GM04504 (cell line): ENCODE results near the gene MAGED2.
"Not testable (repeated sequence)": the region's sequence is repeated elsewhere in the genome, so short reads cannot be mapped to it uniquely, and the experiment has no call there.

Experiments used
- DNase-seq: peaks from one replicate; pipeline ENCODE4 v3.0.0-alpha.2; 2012; ENCODE audit warnings: low read depth

MAGED2 gene

DNA sequence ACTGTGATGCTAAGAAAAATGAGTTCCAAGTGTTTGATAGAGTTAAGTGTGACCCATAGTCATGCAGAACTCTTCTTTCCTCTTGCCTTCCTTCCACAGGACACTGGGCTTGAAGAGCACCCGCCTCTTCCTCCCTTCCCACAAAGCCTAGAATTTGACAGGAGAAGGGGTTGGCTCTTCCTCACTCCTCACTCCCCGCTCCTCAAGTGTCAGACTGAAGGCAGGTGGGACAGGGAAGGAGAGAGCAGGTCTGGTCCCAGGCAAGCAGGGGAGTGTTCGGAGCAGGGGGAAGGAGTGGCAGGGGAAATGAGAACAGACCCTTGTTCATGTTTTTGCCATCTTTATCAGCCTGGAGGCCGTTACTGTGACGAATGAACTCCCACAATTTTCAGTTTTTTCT is 10.7 kb downstream of the MAGED2 start:
- no peak for DNase-seq

- DNase-seq, result no peak
Observed at GRCh38 chrX:54819201-54819600, 11.7 kb downstream of the MAGED2 start.

GRCh38 chrX:54820737-54821136 is 13.2 kb downstream of the MAGED2 start:
- DNase-seq, result no peak

DNA sequence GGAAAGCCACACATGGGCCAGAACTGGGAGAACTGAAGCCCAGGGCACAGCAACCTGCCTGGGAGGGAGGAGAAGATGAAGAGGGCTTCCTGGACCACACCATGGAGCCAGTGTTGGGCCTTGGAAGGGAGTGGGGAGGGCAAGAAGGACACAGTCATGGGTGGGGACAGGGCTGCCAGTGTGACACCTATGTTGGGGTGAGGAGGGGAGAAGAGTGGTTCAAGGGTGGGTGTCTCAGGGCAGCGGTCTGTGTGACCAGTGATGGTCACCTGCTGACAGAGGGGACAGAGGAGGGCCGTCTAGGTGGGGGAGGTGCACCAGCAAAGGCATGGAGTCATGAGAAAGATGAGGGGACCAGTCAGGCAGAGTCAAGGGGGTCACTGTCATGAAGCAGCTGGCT is 13.8 kb downstream of the MAGED2 start:
- DNase-seq, result no peak

DNA sequence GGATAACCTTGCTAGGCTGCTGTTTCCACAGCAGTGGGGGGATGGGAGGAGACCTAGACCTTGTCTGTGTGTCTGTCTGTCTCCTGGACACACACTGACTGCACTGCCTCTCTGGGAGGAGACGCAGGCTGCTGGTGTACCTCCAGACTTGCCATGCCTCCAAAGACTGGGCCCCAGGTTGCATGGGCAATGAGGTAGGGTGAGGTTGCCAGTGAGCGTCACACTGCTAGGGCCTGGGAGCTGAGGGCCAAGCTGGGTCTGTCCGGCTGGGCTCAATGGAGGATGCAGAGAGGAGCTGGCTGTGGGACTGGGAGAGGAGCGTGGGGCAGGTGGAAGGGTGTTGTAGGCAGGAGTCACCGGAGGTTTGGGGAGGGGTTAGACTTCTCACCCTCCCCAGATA is 16.6 kb downstream of the MAGED2 start:
- DNase-seq, result no peak

GRCh38 chrX:54824722-54825121 is 17.2 kb downstream of the MAGED2 start:
- no peak for DNase-seq

GRCh38 chrX:54825716-54826438 is 18.3 kb downstream of the MAGED2 start:
- DNase-seq, result no peak

- DNase-seq, result no peak
Observed at GRCh38 chrX:54826598-54826997, 19.1 kb downstream of the MAGED2 start.

DNA sequence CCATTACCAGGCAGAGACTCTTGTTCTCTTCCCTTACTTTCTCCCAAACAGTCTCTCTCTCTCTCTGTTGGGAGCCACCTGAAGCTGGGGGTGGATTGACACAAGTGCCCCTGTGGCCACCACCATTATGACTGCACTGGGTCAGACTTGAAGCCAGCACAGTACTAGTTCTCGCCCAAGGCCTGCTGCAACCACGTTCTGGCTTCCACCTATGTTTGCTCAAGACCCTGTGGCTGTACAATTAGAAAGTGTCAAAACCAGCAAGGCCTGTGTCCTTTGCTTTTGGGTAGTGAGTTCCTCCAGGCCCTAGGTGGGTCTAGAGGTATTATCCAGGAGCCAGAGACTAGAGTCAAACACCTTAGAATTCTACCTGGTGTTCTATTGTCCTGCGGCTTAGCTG is 31.0 kb downstream of the MAGED2 start:
- no peak for DNase-seq

- DNase-seq, result not testable (repeated sequence)
Observed at GRCh38 chrX:54841184-54841874, 33.8 kb downstream of the MAGED2 start.

GRCh38 chrX:54842607-54843006 is 35.1 kb downstream of the MAGED2 start:
- DNase-seq, result no peak

DNA sequence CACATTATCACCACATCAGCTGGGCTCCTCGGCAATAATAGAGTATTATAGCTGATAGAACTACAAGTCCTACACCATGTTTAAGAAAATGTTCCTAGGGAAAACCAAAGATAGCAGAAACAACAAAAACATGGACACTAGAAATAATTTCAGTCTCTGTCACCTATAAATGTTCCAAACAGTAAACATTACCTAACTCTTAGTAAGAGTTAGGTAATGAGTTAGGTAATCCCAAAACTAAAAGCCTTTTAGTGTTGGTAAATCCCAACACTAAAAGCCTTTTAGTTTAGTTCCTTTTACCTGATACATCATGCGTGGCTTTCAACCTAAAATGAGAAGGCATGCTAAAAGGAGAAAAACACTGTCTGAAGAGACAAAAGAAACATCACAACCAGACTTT is 35.5 kb downstream of the MAGED2 start:
- DNase-seq, result no peak

GRCh38 chrX:54847700-54848099 is 40.2 kb downstream of the MAGED2 start:
- DNase-seq, result not testable (repeated sequence)

- DNase-seq, result no peak
Observed at GRCh38 chrX:54865208-54865607, 57.7 kb downstream of the MAGED2 start.
